Activated CD8-positive, alpha-beta memory T cell treated with anti-CD3 and anti-CD28 coated beads, Interleukin-2, amount 50 U/mL, for 1 hour (primary cell): Measurements from ENCODE around the gene COA6.
"Not testable (repeated sequence)": the region's sequence is repeated elsewhere in the genome, so short reads cannot be mapped to it uniquely, and the experiment has no call there.

Experiments used
- DNase-seq: peaks from one replicate; pipeline ENCODE4 v3.0.0-alpha.2; 2020; ENCODE audit errors: extremely low read depth

The COA6 gene

GRCh38 chr1:234373064-234373958 is at the start of gene COA6:
Gene COA6, plus strand, starts transcription at chr1:234373456. Its CDS starts 11 bp downstream, at chr1:234373467.
- DNase-seq: peak; percentile 83

GRCh38 chr1:234324821-234325220 is 48.4 kb upstream of the COA6 start:
- no peak for DNase-seq

- no peak for DNase-seq
Measured at GRCh38 chr1:234325878-234326496, 47.3 kb upstream of the COA6 start.

- no peak for DNase-seq
Measured at GRCh38 chr1:234326497-234327366, 46.5 kb upstream of the COA6 start.

- DNase-seq: no peak
Measured at GRCh38 chr1:234327577-234328164, 45.6 kb upstream of the COA6 start.

- no peak for DNase-seq
Measured at GRCh38 chr1:234330843-234331215, 42.4 kb upstream of the COA6 start.

GRCh38 chr1:234331507-234331906 is 41.7 kb upstream of the COA6 start:
- DNase-seq: no peak

GRCh38 chr1:234336359-234336758 is 36.9 kb upstream of the COA6 start:
- no peak for DNase-seq

- no peak for DNase-seq
Measured at GRCh38 chr1:234337233-234337632, 36.0 kb upstream of the COA6 start.

GRCh38 chr1:234340528-234340927 is 32.7 kb upstream of the COA6 start:
- DNase-seq: no peak

- no peak for DNase-seq
Measured at GRCh38 chr1:234342774-234343173, 30.5 kb upstream of the COA6 start.

- DNase-seq: no peak
Measured at GRCh38 chr1:234345237-234345636, 28.0 kb upstream of the COA6 start.

- DNase-seq: no peak
Measured at GRCh38 chr1:234348964-234349363, 24.3 kb upstream of the COA6 start.

GRCh38 chr1:234355782-234356510 is 17.3 kb upstream of the COA6 start:
- DNase-seq: no peak

- DNase-seq: not testable (repeated sequence)
Measured at GRCh38 chr1:234356615-234357269, 16.5 kb upstream of the COA6 start.

- DNase-seq: no peak
Measured at GRCh38 chr1:234357831-234358230, 15.4 kb upstream of the COA6 start.

GRCh38 chr1:234361102-234361603 is 12.1 kb upstream of the COA6 start:
- DNase-seq: no peak

- no peak for DNase-seq
Measured at GRCh38 chr1:234362558-234362957, 10.7 kb upstream of the COA6 start.

- no peak for DNase-seq
Measured at GRCh38 chr1:234368320-234369032, 4.8 kb upstream of the COA6 start.

GRCh38 chr1:234369033-234369430 is 4.2 kb upstream of the COA6 start:
- DNase-seq: no peak
